Tibial nerve (tissue), 4 donors: ENCODE measurements around the gene RAB12. TPM values are rescaled to one million over a fixed set of nuclear protein-coding genes. Genes with fewer than 3 reads are reported as not detected.

Experiments used
- DNase-seq, 2 donors: peaks; one replicate each; pipeline ENCODE4 v3.0.0-alpha.2; 2019; ENCODE audit warnings: low spot score in 2 of 2
- H3K27ac ChIP-seq, 4 donors: fragments of 200-600 bp; sonication (generic) in 3 of 4; one replicate each; pipeline ENCODE4 v1.5.1; 2017 to 2019; ENCODE audit warnings: mild to moderate bottlenecking in 1 of 4
- H3K27me3 ChIP-seq, 2 donors: fragments of 200-600 bp; sonication (generic) in 1 of 2; one replicate each; pipeline versions ENCODE4 v1.5.1 to v1.6.0; 2017 to 2019
- H3K36me3 ChIP-seq, 3 donors: fragments of 200-600 bp; sonication (generic); one replicate each; pipeline ENCODE4 v1.5.1; 2018 to 2019
- H3K4me1 ChIP-seq, 4 donors: fragments of 200-600 bp; sonication (generic) in 3 of 4; one replicate each; pipeline ENCODE4 v1.5.1; 2017 to 2019
- H3K4me3 ChIP-seq, 4 donors: fragments of 200-600 bp; sonication (generic) in 3 of 4; one replicate each; pipeline ENCODE4 v1.5.1; 2017 to 2019; ENCODE audit warnings: mild to moderate bottlenecking in 1 of 4, moderate library complexity in 1 of 4
- H3K9me3 ChIP-seq, 4 donors: fragments of 200-600 bp; sonication (generic) in 3 of 4; one replicate each; pipeline ENCODE4 v1.5.1; 2017 to 2019
- EP300 ChIP-seq, 2 donors: sonication (generic); formaldehyde crosslinking; IDR thresholded peaks; one replicate each; pipeline ENCODE4 v1.6.1; 2017; ENCODE audit warnings: antibody characterized with exemption in 2 of 2, mild to moderate bottlenecking in 1 of 2
- POLR2A ChIP-seq, 2 donors: fragments of 450-650 bp; IDR thresholded peaks; one replicate each; pipeline ENCODE4 v1.6.1; 2017; ENCODE audit warnings: antibody characterized with exemption in 2 of 2, mild to moderate bottlenecking in 2 of 2, moderate library complexity in 2 of 2
- WGBS, 2 donors: methylation state at CpG; one replicate each; pipeline ENCODE4 v1.1.5; 2018; 5-methylcytosine and 5-hydroxymethylcytosine counted together
- total RNA-seq, 4 donors: library from RNA; depleted of rRNA; stranded (reverse); fragments of >200 nt; gene quantifications; one replicate each; pipeline ENCODE4 v1.1.0, GENCODE V29; 2016
- TF ChIP-seq, protein P1 (sequence below), 5 experiments: fragments of 200-600 bp in 3 of 5; fragments of 450-650 bp in 2 of 5; sonication (generic) in 3 of 5; IDR thresholded peaks; one replicate each; pipeline ENCODE4 v1.5.1; 2016 to 2019; ENCODE audit warnings: antibody characterized with exemption in 5 of 5, mild to moderate bottlenecking in 3 of 5, moderate library complexity in 2 of 5

Gene RAB12
- total RNA-seq, 4 donors from 2014 or later = 36.0 to 102 (median 53.5) TPM

DNA sequence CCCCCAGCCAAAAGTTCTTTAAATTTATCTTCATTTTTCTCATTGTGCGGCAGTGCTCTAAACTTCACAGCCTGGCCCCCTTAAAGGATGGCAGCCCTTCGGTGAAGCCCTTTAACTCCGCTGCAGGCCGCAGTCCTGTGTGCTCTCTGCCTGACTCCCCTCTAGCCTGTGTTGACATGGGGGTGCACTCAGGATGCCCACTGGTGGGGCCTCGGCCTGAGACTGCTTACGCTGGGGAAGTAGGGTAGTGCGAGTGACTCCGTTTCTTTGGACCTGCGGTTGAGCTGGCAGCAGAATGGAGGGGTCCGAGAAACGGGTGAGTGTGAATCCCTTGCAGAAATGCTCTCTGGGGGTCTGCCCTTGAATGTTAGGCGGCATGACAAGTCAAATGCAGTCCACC lies 5.6 kb downstream of the RAB12 start:
- 88 to 91% methylated on average over 12 of the region's 12 CpGs for WGBS, 2 donors
- Histone ChIP-seq H3K36me3 (no peaks in the 10 kb centered on the region), H3K27me3 (no peaks in the 10 kb centered on the region), H3K27ac (no peak overlapping the region), H3K4me3 (no peak overlapping the region), H3K9me3 (no peaks in the 10 kb centered on the region), H3K4me1 (peaks cover 3 to 76% (median 35%) of the 10 kb centered on the region in 4 donors)
- no peak for TF ChIP-seq POLR2A (IDR thresholded peaks at IDR 0.05)
- TF ChIP-seq, protein P1, sequence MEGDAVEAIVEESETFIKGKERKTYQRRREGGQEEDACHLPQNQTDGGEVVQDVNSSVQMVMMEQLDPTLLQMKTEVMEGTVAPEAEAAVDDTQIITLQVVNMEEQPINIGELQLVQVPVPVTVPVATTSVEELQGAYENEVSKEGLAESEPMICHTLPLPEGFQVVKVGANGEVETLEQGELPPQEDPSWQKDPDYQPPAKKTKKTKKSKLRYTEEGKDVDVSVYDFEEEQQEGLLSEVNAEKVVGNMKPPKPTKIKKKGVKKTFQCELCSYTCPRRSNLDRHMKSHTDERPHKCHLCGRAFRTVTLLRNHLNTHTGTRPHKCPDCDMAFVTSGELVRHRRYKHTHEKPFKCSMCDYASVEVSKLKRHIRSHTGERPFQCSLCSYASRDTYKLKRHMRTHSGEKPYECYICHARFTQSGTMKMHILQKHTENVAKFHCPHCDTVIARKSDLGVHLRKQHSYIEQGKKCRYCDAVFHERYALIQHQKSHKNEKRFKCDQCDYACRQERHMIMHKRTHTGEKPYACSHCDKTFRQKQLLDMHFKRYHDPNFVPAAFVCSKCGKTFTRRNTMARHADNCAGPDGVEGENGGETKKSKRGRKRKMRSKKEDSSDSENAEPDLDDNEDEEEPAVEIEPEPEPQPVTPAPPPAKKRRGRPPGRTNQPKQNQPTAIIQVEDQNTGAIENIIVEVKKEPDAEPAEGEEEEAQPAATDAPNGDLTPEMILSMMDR (IDR thresholded peaks at IDR 0.05) = no peak
- no peak for DNase-seq

DNA sequence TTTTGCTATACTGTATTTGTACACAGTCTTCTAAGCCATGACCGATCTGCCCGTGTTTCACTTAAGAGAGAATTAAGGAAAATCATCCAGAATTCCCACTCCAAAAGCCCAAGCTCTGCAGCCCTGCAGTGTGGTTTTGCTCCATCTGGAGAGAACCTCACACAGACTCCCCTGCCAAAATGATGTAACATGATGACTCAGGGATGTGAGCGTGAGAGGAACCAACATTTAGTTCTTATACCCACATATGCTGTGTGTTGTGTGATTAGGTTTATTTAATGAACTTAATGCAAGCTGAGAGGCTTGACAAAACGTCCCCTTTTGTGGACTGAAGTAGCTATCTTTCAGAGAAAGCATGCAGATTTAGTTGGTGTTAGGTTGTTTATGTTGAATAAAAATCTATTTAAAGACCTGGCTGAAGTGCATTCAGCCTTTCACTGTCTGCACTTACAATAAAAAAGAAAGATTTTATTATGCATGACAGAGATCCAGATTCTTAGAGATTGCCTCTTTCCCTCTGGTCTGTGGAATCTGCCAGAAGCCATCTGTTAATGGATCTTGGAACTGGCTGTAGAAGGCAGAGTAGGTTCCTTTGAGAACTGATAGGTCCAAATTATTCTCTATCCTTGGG lies 6.3 kb downstream of the RAB12 start:
- 31 to 32% methylated on average over 4 of the region's 4 CpGs for whole genome bisulfite sequencing, 2 donors
- H3K4me3 ChIP-seq = no peak overlapping the region
- no peaks in the 10 kb centered on the region for H3K27me3 ChIP-seq
- no peaks in the 10 kb centered on the region for H3K36me3 ChIP-seq
- peaks cover 3 to 78% (median 33%) of the 10 kb centered on the region in 4 donors for H3K4me1 ChIP-seq
- TF ChIP-seq, protein P1 (IDR thresholded peaks at IDR 0.05) = no peak
- TF ChIP-seq EP300 (IDR thresholded peaks at IDR 0.05) (no peak), POLR2A (IDR thresholded peaks at IDR 0.05) (no peak)
- no peaks in the 10 kb centered on the region for H3K9me3 ChIP-seq
- peak in 1 of 2 donors; percentile 61 for DNase-seq
- peak overlapping the region in 1 of 4 donors; percentile 62 for H3K27ac ChIP-seq

DNA sequence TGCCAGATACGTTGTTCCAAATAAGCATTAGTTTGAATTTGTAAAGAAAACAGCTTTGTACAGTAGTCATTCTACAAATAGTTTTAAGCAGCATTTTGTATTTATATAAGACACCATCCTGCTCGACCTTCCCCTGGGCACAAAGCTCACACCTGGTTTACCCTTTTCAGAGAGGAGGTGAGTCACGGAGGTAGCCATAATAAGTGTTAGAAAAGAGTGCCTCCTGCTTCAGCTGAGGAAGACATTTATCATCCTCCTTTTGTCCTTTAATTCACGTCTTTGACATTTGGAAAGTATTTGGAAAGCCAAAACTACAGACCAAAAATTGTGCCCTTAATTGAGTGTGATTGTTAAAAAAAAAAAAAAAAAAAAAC lies 6.8 kb downstream of the RAB12 start:
- TF ChIP-seq, protein P1 (IDR thresholded peaks at IDR 0.05) = no peak
- TF ChIP-seq POLR2A (IDR thresholded peaks at IDR 0.05) (no peak), EP300 (IDR thresholded peaks at IDR 0.05) (no peak)
- Histone ChIP-seq H3K9me3 (no peaks in the 10 kb centered on the region), H3K36me3 (no peaks in the 10 kb centered on the region), H3K27me3 (no peaks in the 10 kb centered on the region), H3K4me3 (no peak overlapping the region), H3K27ac (peak overlapping the region in 1 of 4 donors; percentile 62), H3K4me1 (peaks cover 3 to 78% (median 31%) of the 10 kb centered on the region in 4 donors)
- WGBS, 2 donors = 49 to 52% methylated on average over 4 of the region's 4 CpGs
- DNase-seq = no peak

DNA sequence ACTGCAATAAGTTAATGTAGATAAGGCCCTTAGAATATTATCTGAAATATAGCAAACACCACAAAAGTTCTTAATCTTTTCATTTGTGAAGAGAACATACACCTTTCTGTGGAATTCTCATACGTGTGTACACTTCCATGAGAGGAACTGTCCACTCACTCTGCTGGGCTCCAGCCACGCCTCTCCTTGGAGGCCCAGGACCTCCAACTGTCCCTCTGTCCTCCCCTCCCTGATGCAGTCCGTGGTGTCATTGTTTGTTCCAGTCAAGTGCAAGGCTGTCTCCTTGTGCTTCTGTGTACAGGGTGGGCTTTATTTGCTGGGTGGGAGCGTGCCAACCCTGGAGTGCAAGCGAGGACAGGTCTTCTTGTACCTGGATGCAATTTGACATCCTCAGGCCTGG lies 8.7 kb downstream of the RAB12 start:
- H3K9me3 ChIP-seq = no peaks in the 10 kb centered on the region
- no peak for DNase-seq
- 81 to 86% methylated on average over 5 of the region's 5 CpGs for WGBS, 2 donors
- H3K27me3 ChIP-seq = no peaks in the 10 kb centered on the region
- H3K4me3 ChIP-seq = no peak overlapping the region
- H3K4me1 ChIP-seq = peaks cover 3 to 59% (median 17%) of the 10 kb centered on the region in 4 donors
- peaks cover 0 to 8% (median 0%) of the 10 kb centered on the region in 3 donors for H3K36me3 ChIP-seq
- no peak for TF ChIP-seq EP300 (IDR thresholded peaks at IDR 0.05)
- TF ChIP-seq POLR2A (IDR thresholded peaks at IDR 0.05) = no peak
- TF ChIP-seq, protein P1 (IDR thresholded peaks at IDR 0.05) = no peak
- no peak overlapping the region for H3K27ac ChIP-seq

DNA sequence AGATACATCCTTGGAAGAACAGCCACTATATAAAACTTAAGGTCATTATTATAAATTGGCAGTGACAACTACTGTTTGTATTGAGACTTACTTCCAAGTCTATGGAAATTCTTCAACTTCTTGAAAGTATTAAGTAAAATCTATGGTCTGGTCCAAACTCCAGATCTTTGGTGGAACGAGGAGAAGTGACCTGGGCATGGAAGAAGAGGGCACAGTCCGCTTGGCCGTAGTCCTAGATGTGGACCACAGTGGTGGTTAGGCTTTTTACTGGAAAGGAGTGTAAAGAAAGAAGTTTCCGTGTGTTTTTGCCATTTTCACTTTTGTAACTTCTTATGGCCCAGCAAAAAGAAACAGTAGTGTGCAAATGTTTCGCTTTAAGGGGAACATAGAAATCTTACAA lies 9.8 kb downstream of the RAB12 start:
- TF ChIP-seq, protein P1 (IDR thresholded peaks at IDR 0.05) = no peak
- TF ChIP-seq POLR2A (IDR thresholded peaks at IDR 0.05) (no peak), EP300 (IDR thresholded peaks at IDR 0.05) (no peak)
- Histone ChIP-seq H3K4me3 (no peak overlapping the region), H3K36me3 (peaks cover 0 to 8% (median 0%) of the 10 kb centered on the region in 3 donors), H3K27me3 (no peaks in the 10 kb centered on the region), H3K9me3 (no peaks in the 10 kb centered on the region), H3K27ac (no peak overlapping the region), H3K4me1 (peaks cover 3 to 58% (median 24%) of the 10 kb centered on the region in 4 donors)
- whole genome bisulfite sequencing, 2 donors = 88 to 91% methylated on average over 5 of the region's 5 CpGs
- DNase-seq = no peak
